Medulla oblongata (tissue), 1 donor: Measurements from ENCODE around the gene RIOX2.
"Not testable (repeated sequence)": the region's sequence is repeated elsewhere in the genome, so short reads cannot be mapped to it uniquely, and the experiment has no call there.

ENCODE experiments used
- DNase-seq: peaks from one replicate; pipeline ENCODE4 v3.0.0-alpha.2; 2015; ENCODE audit errors: extremely low spot score

Gene RIOX2

DNA sequence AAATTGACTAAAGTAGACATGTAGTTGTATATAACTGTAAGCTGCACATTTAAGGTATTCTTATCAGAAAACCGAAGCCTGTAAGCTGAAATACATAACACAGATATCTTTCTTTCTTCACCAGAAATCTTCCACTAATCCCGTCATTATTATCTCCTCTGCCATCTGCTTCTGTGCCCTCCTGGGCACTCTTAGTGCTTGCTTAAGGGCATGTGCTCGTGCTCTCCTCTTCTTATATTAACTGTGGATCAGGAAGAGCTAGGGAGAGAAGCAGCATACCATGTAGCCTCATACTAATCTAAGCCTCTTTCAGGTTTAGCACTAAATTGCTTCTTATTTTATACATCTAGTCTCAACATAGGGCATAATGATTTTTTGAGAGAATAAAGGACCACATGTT is 60.8 kb downstream of the RIOX2 start:
- DNase-seq = no peak

GRCh38 chr3:97910931-97911351 is 61.3 kb downstream of the RIOX2 start:
- DNase-seq = peak; percentile 23

- DNase-seq = not testable (repeated sequence)
These were observed 61.9 kb downstream of the RIOX2 start for GRCh38 chr3:97910236-97910831.

DNA sequence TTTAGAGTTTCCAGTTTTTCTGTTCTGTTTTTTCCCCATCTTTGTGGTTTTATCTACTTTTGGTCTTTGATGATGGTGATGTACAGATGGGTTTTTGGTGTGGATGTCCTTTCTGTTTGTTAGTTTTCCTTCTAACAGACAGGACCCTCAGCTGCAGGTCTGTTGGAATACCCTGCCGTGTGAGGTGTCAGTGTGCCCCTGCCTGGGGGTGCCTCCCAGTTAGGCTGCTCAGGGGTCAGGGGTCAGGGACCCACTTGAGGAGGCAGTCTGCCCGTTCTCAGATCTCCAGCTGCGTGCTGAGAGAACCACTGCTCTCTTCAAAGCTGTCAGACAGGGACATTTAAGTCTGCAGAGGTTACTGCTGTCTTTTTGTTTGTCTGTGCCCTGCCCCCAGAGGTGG is 62.4 kb downstream of the RIOX2 start:
- DNase-seq = not testable (repeated sequence)

DNA sequence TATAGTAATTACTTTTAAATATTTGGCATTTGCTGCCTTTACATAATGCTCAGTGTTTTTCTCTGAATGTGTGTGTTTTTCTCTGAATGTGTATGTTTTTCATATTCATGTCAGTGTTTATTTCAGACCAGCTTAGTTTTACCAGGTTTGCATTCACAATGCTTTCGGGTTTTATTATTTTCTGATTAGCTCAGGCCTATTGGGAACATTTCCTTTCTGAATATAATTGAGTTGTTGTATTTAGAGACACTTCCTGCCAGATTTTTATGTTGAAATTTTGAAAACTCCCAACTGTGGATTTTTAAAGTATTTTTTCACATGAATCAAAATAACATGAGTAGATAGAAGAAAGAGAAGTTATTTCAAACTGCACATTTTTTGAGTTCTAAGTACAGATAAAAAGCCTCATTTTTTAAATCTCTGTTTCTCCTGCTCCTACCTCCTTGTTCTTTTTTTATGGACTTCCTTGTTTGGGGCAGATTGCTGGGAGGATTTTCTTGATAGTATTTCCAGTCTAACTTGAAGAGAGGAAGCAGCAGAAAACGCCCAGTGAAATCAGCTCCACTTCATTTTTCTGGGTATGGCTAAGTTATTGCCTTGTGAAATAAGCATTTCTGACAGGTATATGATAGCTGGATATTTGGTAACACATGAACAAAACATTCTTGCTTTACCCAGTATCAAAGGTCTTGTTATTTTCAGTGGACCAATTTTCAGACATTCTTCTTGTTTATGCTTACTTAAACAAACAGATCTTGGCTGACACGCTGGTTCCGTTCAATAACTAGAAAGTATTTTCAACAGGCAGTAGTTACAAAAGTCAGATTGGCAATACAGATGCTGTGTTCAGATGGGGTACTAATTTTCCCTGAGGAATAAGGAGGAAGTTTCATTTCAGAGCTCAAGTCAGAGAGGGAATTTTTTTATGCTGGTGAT is 70.7 kb downstream of the RIOX2 start:
- no peak for DNase-seq

GRCh38 chr3:97899331-97899730 is 72.9 kb downstream of the RIOX2 start:
- DNase-seq = no peak

- DNase-seq = no peak
These were observed 75.7 kb downstream of the RIOX2 start for GRCh38 chr3:97896547-97896946.

GRCh38 chr3:97896129-97896528 is 76.1 kb downstream of the RIOX2 start:
- DNase-seq = no peak

- DNase-seq = no peak
These were observed 77.0 kb downstream of the RIOX2 start for GRCh38 chr3:97895216-97895615.

GRCh38 chr3:97892852-97893251 is 79.4 kb downstream of the RIOX2 start:
- DNase-seq = no peak
